HCT116 (cell line): Measurements from ENCODE around the gene APBA1. TPM values are rescaled to one million over a fixed set of nuclear protein-coding genes. Genes with fewer than 3 reads are reported as not detected.

Experiments used
- ATAC-seq: fragments of 200-7000 bp; cut with Tn5 transposase; 2 replicates; pipeline ENCODE4 v1.9.1; 2020; ENCODE audit warnings: mild to moderate bottlenecking, moderate library complexity
- BruUV-seq: library from RNA; stranded (reverse); fragments of 400-500 nt; replicated peaks from 2 replicates; lab custom pipeline; 2021; lab: Mats Ljungman, UMichigan
- CTCF ChIA-PET: fragments of 300-600 bp; sonication (Branson Sonifier 250); formaldehyde crosslinking; loops from one replicate; lab custom pipeline; 2021; ENCODE audit warnings: antibody characterized with exemption; lab: Charles Lee
- POLR2A ChIA-PET: fragments of 300-600, 350-600 bp; sonication (Branson Sonifier 250); formaldehyde crosslinking; loops from one replicate; lab custom pipeline; 2021; ENCODE audit warnings: antibody characterized with exemption; lab: Charles Lee
- RAD21 ChIA-PET, 2 experiments: fragments of 300-600 bp; sonication (Branson Sonifier 250); formaldehyde crosslinking; loops; one replicate each; lab custom pipeline; 2023; ENCODE audit warnings: low total read pairs in 2 of 2; ENCODE audit not compliant: uncharacterized antibody in 2 of 2, unreplicated experiment in 2 of 2, low non-redundant PET in 1 of 2; lab: Charles Lee
- DNase-seq: peaks from one replicate; pipeline ENCODE4 v3.0.0-alpha.2; 2010; ENCODE audit warnings: low read depth, low spot score
- H2AFZ ChIP-seq: fragments of 200-600 bp; shearing (Covaris generic), sonication (generic); 2 replicates; pipeline ENCODE4 v1.6.1; 2017; ENCODE audit warnings: low read depth, mixed run types, mixed read lengths, antibody characterized with exemption, low read length; ENCODE audit not compliant: poor library complexity, severe bottlenecking
- H3K27ac ChIP-seq: 2 replicates; pipeline ENCODE4 v1.5.1; 2012; ENCODE audit warnings: low read depth, low read length
- H3K27me3 ChIP-seq: fragments of 200-600 bp; sonication (generic); 2 replicates; pipeline ENCODE4 v1.6.1; 2016; ENCODE audit warnings: mixed run types, low read length, mixed read lengths; ENCODE audit not compliant: insufficient read depth
- H3K36me3 ChIP-seq, 2 experiments: fragments of 200-500 bp in 1 of 2; fragments of 200-600 bp in 1 of 2; sonication (Bioruptor generic) in 1 of 2; sonication (generic) in 1 of 2; 2 replicates each; pipeline versions ENCODE4 v1.5.1 to v1.6.1; 2014 to 2016; ENCODE audit warnings: low read length in 2 of 2, inconsistent platforms in 1 of 2, mixed read lengths in 1 of 2, mixed run types in 1 of 2; ENCODE audit not compliant: insufficient read depth in 2 of 2, control insufficient read depth in 1 of 2
- H3K4me1 ChIP-seq, 2 experiments: fragments of 200-600 bp in 1 of 2; sonication (generic) in 1 of 2; 2 replicates each; pipeline versions ENCODE4 v1.5.1 to v1.6.1; 2012 to 2017; ENCODE audit warnings: low read length in 2 of 2, inconsistent platforms in 1 of 2, mild to moderate bottlenecking in 1 of 2, mixed read lengths in 1 of 2, mixed run types in 1 of 2, moderate library complexity in 1 of 2; ENCODE audit not compliant: insufficient read depth in 2 of 2, control insufficient read depth in 1 of 2
- H3K4me2 ChIP-seq: fragments of 200-600 bp; sonication (generic); 2 replicates; pipeline ENCODE4 v1.6.1; 2017; ENCODE audit warnings: mixed run types, low read length, mixed read lengths
- H3K4me3 ChIP-seq, 2 experiments: fragments of 200-600 bp in 1 of 2; sonication (generic) in 1 of 2; replicated peaks in 1 of 2; 2 replicates each; pipeline ENCODE4 v1.5.1; 2011 to 2016; ENCODE audit warnings: low read length in 2 of 2, control low read depth in 1 of 2, low read depth in 1 of 2, mild to moderate bottlenecking in 1 of 2, mixed read lengths in 1 of 2, mixed run types in 1 of 2
- H3K79me2 ChIP-seq: fragments of 200-600 bp; sonication (generic); 2 replicates; pipeline ENCODE4 v1.6.1; 2017; ENCODE audit warnings: mild to moderate bottlenecking, mixed run types, low read length, moderate library complexity, mixed read lengths; ENCODE audit not compliant: insufficient read depth
- H3K9ac ChIP-seq: fragments of 200-600 bp; sonication (generic); 2 replicates; pipeline ENCODE4 v1.6.1; 2016; ENCODE audit warnings: low read length, mixed read lengths
- H3K9me2 ChIP-seq: fragments of 200-600 bp; sonication (generic), shearing (Covaris generic); 2 replicates; pipeline ENCODE4 v1.6.1; 2017; ENCODE audit warnings: mixed run types, mild to moderate bottlenecking, moderate library complexity; ENCODE audit not compliant: insufficient read depth
- H3K9me3 ChIP-seq, 2 experiments: fragments of 200-500 bp in 1 of 2; fragments of 200-600 bp in 1 of 2; sonication (Bioruptor generic) in 1 of 2; sonication (generic) in 1 of 2; 2 replicates each; pipeline ENCODE4 v1.6.1; 2014 to 2017; ENCODE audit warnings: low read length in 2 of 2, mixed read lengths in 2 of 2, inconsistent platforms in 1 of 2, low read depth in 1 of 2, mild to moderate bottlenecking in 1 of 2, mixed run types in 1 of 2, moderate library complexity in 1 of 2; ENCODE audit not compliant: control insufficient read depth in 1 of 2, insufficient read depth in 1 of 2
- H4K20me1 ChIP-seq: fragments of 200-600 bp; sonication (generic), shearing (Covaris generic); 2 replicates; pipeline ENCODE4 v1.6.1; 2017; ENCODE audit warnings: mixed run types, mild to moderate bottlenecking, moderate library complexity; ENCODE audit not compliant: insufficient read depth
- CBX3 ChIP-seq: IDR thresholded peaks from 2 replicates; pipeline ENCODE4 v1.6.1; 2012; ENCODE audit warnings: low read depth
- EZH2 ChIP-seq: fragments of 200-600 bp; sonication (generic); IDR thresholded peaks from 2 replicates; pipeline ENCODE4 v1.6.1; 2017; ENCODE audit warnings: antibody characterized with exemption, mixed run types
- FOSL1 ChIP-seq: IDR thresholded peaks from 2 replicates; pipeline ENCODE4 v1.6.1; 2012; ENCODE audit warnings: low read depth
- MAX ChIP-seq: IDR thresholded peaks from 2 replicates; pipeline ENCODE4 v1.6.1; 2012
- POLR2AphosphoS5 ChIP-seq: IDR thresholded peaks from 2 replicates; pipeline ENCODE4 v1.6.1; 2011; ENCODE audit warnings: mild to moderate bottlenecking, low read depth, low read length, moderate library complexity
- RAD21 ChIP-seq: IDR thresholded peaks from 2 replicates; pipeline ENCODE4 v1.6.1; 2012; ENCODE audit warnings: low read depth, mild to moderate bottlenecking
- REST ChIP-seq: IDR thresholded peaks from 2 replicates; pipeline ENCODE4 v1.6.1; 2012; ENCODE audit warnings: low read depth
- SIN3A ChIP-seq: IDR thresholded peaks from 2 replicates; pipeline ENCODE4 v1.6.1; 2012; ENCODE audit warnings: low read depth
- SRF ChIP-seq: IDR thresholded peaks from 2 replicates; pipeline ENCODE4 v1.6.1; 2012; ENCODE audit warnings: low read depth
- ZFX ChIP-seq: fragments of 450-650 bp; IDR thresholded peaks from 2 replicates; pipeline ENCODE4 v1.6.1; 2017
- intact Hi-C: fragments of 100-400 bp; cut with micrococcal nuclease; formaldehyde crosslinking; loops from 2 replicates; pipeline ENCODE4 v1.10.0; 2022
- total RNA-seq: library from RNA; stranded (reverse); gene quantifications from one replicate; pipeline ENCODE4 v1.2.1, GENCODE V29; 2021; ENCODE audit not compliant: unreplicated experiment

APBA1 gene
- total RNA-seq, 1 experiment from 2014 or later = 0.20 TPM

- POLR2A ChIA-PET = no interaction called here
- RAD21 ChIA-PET = no interaction called here
- Histone ChIP-seq H3K4me1 (peaks cover 3 to 7% of the 10 kb centered on the region in 2 experiments; a peak in 3 of 4 replicates), H3K36me3 (no peaks in the 10 kb centered on the region), H3K27me3 (no peaks in the 10 kb centered on the region), H3K79me2 (no peaks in the 10 kb centered on the region), H3K9me2 (no peaks in the 10 kb centered on the region), H3K4me2 (no peak overlapping the region), H3K4me3 (no peak overlapping the region), H2AFZ (no peak overlapping the region), H3K9me3 (no peaks in the 10 kb centered on the region), H4K20me1 (no peaks in the 10 kb centered on the region), H3K27ac (no peak overlapping the region)
- ATAC-seq = no peak
- CTCF ChIA-PET = interaction anchor here (1.2 to 1.6 kb wide), 2 partner anchors 11 to 26 kb away, joined by 3 to 7 read pairs; partner anchors contain the start of gene APBA1
- BruUV-seq = no TSS peak
- intact Hi-C loops = loop anchor here (10.0 kb wide), 1 partner anchor 892 kb away; no protein-coding TSS in a partner anchor
- TF ChIP-seq ZFX = no peak
- TF ChIP-seq SRF = no peak
- TF ChIP-seq POLR2AphosphoS5 = no peak
- TF ChIP-seq FOSL1 = no peak
- TF ChIP-seq REST = no peak
- TF ChIP-seq MAX = no peak
- TF ChIP-seq RAD21 = no peak
- TF ChIP-seq EZH2 = no peak
- no peak for TF ChIP-seq SIN3A
- no peak for TF ChIP-seq CBX3
- TF ChIP-seq, all 23 proteins: peak for 0
- no peak overlapping the region for H3K9ac ChIP-seq
- DNase-seq = no peak
Observed at GRCh38 chr9:69646810-69647209, 25.4 kb downstream of the APBA1 start.
